GM23248 (cell line): Measurements from ENCODE around the gene MLNR.

ENCODE experiments used
- EZH2 ChIP-seq: fragments of 200-600 bp; sonication (generic); IDR thresholded peaks from 2 replicates; pipeline ENCODE4 v1.6.1; 2018; ENCODE audit warnings: antibody characterized with exemption, mild to moderate bottlenecking; ENCODE audit not compliant: insufficient read depth, poor library complexity, severe bottlenecking
- EZH2phosphoT487 ChIP-seq: fragments of 200-600 bp; sonication (generic); IDR thresholded peaks from 2 replicates; pipeline ENCODE4 v1.6.1; 2018; ENCODE audit warnings: antibody characterized with exemption, moderate library complexity, mild to moderate bottlenecking, low read depth; ENCODE audit not compliant: insufficient read depth

DNA sequence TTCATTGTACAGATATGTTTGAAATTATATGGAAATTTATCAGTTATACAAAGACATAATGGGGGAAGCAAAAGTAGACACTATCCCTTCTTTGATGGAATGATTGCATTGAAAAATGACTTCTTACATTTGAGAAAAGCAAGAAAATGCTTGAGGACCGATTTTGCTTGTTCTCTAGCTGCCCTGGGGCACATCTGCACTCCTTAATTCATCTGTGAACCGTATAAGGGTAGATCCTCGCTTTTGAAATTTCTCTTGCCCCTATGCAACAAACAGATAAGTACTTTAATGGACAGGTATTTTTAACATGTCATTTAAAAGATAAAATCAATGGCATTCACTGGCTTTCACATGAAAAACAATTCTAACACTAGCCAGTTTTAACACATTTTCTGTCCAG is 13.5 kb upstream of the MLNR start:
- TF ChIP-seq EZH2phosphoT487 (no peak), EZH2 (no peak)
